Skin epidermis (tissue), 12 donors: ENCODE data around the gene TMEM89.

Experiments used
- H3K27ac ChIP-seq, 21 experiments: fragments of 200-600 bp; sonication (generic) in 11 of 21; one replicate each; pipeline ENCODE4 v1.5.0; 2020; ENCODE audit warnings: mild to moderate bottlenecking in 3 of 21, inconsistent platforms in 2 of 21, moderate library complexity in 2 of 21
- H3K4me3 ChIP-seq, 7 experiments: fragments of 200-600 bp; sonication (generic) in 2 of 7; one replicate each; pipeline ENCODE4 v1.5.0; 2020; ENCODE audit warnings: inconsistent platforms in 2 of 7, mild to moderate bottlenecking in 2 of 7, moderate library complexity in 1 of 7

Gene TMEM89

DNA sequence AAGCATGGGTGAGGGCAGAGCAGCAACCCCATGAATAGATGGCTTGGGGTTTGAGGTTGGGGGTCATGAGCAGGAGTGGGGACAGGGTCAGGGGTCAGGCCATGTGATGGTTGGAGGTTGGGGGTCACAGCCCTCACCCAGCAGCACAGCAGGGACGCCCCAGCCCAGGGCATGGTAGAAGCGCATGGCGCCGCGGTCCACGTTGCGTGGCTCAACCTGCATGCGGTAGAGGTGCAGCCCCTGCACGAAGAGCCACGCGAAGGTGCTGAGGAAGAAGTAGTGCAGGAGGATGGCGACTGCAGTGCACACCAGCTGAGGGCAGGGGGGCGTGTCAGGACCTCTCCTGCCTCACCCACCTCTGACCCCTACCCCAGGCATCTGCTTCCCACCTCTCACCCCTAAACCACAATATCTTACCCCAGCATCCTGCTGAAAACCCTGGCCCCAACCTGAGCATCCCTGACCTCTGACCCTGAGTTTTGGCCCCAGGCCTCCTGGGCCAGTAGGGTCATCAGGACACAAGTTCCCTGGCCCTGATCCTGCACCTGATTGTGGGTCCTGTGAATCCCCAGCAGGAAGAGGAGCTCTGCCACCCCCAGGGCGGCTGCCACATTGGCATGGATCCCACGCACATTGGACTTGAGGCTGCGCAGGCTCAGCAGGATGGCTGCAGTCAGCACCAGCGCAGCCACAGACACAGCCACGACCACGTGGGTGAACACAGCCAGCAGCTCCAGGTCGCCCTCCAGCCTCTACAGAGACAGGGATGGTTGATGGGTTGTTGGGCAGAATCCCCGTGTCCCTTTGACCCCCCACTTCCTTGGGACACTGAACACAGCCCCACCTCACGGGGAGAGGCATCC is 23.6 kb upstream of the TMEM89 start:
- Histone ChIP-seq H3K27ac (no peak overlapping the region), H3K4me3 (no peak overlapping the region)

DNA sequence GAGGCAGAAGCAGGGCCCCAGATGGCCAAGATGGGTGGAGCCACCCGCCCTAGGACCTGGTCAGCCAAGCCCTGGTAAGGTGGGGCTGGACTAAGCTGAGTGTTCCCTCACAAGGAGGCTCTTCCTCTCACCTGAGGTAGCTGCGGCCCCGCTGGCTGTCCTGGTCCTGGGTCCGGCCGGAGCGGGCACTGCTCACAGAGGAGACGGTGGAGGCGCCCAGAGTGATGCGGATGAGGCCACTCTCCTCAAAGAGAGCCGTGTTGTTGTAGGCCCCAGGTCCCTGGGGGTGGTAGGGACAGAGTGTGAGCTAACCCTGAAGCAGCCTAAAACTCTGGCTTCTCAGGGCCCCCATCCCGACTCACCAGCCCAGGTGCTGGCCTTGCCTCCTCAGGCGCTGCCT is 21.0 kb upstream of the TMEM89 start:
- no peak overlapping the region for H3K4me3 ChIP-seq
- no peak overlapping the region for H3K27ac ChIP-seq

DNA sequence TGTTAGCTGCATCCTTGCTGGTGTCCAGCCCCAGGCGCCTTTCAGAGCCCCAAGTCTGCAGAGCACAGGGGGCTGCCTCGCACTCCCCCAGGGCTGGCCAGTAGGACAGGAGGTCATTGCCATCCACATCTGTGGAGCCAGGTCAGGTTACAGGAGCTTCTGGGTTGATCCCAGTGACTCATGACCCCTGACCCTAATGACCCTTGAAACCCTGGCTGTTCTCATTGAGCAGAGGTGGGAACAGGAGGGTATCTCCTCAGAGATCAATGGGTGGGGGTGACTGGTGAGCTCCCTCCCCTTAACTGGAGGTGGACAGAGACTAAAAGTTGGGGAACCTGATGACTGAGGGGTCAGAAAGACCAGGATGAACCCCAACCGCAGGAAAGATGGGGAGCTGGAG is 19.8 kb upstream of the TMEM89 start:
- H3K4me3 ChIP-seq, result no peak overlapping the region
- no peak overlapping the region for H3K27ac ChIP-seq

DNA sequence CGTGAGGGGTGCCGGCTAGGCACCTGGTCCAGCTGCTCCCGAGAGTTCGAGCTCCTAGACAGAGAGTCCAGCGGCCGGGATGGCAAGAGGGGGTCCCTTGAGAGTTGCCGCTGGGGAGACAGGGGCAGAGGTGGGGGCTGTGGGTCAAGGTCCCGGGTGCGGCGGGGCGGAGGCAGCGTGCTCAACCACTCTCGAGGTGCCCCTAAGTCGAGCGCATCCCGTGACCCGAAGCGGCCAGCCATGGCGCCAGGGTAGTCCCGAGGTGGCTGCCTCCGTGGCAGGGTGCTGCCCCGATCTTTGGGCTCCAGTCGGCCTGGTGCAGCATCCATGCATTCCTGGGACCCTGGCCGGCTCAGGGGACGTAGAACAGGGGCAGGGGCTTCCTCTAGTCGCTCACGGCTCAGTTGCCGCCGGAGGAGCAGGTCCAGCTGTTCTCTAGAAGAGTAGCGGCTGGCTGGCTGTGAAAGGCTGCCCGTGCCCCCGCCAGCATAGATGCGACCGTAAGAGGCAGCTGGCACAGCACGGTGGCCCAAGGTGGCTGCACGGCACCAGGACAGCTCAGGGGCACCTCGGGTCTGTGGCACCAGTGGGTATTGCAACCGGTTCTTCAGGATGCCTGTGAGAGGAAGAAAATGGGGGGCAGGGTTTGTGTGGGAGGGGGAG is 18.5 kb upstream of the TMEM89 start:
- Histone ChIP-seq H3K4me3 (no peak overlapping the region), H3K27ac (no peak overlapping the region)

DNA sequence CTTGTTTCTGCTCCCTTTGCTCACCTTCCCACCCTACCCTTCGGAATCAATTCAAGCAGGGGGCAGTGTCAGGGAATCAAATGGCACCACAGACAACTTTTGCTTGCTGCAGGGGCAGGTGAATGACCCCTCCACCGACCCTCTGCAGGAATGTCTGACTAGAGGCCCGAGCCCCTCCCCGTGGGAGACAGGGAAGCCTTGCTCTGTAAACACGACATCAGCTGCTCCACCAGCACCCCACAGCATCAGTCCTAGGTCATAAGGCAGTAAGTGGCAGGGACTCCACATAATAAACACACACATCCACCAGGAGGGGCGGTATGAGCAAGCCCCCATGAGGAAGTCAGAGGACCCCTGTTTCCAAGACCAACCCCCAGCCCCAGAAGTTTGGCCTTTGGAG is 15.7 kb upstream of the TMEM89 start:
- H3K4me3 ChIP-seq, result no peak overlapping the region
- no peak overlapping the region for H3K27ac ChIP-seq

DNA sequence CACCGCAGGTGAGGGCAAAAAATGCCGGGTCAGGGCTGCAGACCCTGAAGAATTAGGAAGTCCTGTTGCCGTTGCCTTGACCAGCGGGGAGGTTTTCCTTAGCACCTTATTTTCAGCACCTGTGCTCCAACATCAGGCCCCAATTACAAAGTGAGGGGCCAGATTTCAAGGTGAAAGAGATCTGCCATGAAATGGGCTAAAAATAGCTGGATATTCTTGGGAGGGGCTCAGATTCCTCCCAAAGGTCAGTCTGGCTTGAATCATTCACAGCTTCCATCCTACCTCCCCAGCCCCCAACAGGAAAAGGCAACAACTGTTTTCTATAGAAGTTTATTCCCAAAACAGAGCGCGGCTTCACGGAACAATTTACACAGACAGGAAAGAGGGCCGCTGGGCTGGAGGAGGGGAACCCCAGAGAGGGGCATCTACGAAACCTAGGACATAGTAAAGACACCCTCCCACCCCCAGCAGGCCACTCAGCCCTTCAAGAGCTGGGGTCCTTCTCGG is 14.6 kb upstream of the TMEM89 start:
- Histone ChIP-seq H3K4me3 (peak overlapping the region; percentile 62 to 95 (median 72)), H3K27ac (peak overlapping the region in 20 of 21 experiments; percentile 21 to 91 (median 74))

DNA sequence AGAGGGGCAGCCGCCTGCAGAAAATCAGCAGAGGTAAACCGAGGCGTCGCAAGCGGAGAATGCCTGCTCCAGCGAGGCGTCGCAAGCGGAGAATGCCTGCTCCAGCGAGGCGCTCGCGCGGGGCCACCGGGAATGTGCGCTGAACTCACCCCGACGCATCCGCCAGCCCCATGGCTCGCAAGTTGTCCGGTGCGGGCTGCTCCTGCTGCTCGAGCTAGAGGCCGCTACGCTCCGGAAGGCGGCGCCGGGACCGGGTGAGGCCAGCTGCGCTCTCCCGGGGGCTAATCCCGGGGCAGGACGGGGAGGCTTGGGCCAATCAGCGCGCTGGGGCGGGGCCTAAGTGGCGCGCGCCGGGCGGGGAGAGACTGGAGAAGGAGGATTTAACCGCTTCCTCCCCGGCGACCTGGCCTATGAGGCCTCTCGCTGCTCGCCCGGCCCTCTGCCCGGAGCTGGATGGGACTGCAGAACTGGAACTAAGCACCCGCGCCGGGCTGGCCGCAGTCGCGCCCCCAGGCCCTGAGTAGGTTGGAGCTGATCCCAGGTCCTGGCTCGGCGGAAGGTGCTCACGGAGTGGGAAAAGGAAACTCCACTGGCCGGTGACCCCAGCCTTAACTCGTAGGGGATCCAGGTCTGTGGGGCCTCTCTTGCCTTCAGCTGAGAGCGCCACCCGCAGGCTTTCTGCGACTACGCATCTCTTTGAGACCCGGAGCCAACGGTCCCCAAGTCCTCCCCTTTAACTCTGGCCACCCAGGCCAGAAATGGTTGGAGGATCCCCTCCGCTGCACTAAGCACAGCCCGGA is 13.9 kb upstream of the TMEM89 start, which contains the start of gene SLC26A6:
TSS of gene SLC26A6 (minus strand) at position 240 of the 800 bp plus-strand sequence. CDS start at position 172, 68 bp downstream.
- peak within 1 kb of the TSS; percentile 23 to 91 (median 74) for H3K27ac ChIP-seq
- H3K4me3 ChIP-seq, result peak within 1 kb of the TSS; percentile 62 to 95 (median 72)

DNA sequence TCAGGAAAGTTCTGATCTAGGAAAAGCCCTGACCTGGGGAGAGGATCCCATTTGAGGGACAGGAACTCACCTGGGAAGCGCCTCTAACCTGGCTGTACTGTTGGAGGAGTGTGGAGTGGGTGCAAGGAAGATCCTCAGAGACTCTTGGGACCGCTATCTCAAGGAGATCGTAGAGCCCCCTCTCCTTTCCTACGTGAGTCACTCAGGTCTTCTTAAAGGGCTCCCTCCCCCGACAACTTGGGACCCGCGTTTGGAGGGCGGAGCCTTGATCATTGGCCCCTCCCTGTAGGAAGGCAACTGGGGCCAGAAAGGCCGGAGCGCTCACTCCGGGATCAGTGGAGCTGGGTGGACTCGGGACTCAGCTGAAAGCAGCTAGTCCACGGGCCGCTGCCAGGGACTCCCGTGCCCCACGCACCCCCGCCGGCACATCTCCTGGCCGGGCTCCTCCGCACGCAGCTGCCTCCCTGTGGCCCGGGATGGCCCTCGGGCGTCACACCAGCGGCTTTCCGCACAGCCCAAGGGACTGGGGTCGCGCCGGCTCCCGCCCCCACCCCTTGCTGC is 13.2 kb upstream of the TMEM89 start:
- peak overlapping the region; percentile 20 to 91 (median 73) for H3K27ac ChIP-seq
- H3K4me3 ChIP-seq, result peak overlapping the region; percentile 62 to 95 (median 72)

DNA sequence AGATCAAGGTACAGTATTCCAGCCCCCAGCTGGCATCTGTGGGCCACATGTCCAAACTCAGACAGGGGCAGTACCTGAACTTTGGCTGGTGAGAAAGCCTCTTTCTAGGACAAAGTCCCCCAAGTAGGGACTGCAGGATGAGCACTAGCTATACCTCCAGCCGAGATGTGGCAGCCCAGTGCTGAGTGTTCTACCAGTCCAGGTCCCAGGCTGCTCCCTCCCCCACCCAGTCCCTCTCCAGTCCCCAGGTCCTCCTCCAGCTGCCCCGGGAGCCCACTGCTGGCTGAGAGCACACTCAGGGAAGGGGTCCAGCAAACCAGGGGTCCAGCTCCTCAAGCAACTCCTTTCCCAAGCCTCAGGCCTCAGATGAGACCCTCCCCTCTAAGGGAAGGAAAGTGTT is 12.2 kb upstream of the TMEM89 start:
- no peak overlapping the region for H3K27ac ChIP-seq
- H3K4me3 ChIP-seq, result no peak overlapping the region

DNA sequence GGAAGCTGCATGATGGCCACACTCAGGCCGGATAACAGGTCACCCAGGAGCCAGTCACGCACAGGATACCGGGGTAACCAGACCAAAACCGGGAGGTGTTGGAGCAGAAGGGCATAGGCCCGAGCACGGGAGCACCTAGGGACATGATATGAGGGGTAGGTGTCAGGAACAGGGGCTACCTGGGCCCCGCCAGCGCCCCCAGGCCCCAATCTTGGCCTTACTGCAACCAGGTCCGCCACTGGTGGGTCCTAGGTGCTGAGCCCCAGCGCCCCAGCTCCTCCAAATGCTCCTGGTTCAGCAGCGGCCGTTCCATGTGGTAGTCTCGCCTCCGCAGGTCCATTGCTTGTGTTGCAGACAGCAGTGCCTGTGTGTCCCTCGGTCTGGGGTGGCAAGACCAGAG is 11.7 kb upstream of the TMEM89 start:
- H3K4me3 ChIP-seq, result no peak overlapping the region
- H3K27ac ChIP-seq, result no peak overlapping the region

DNA sequence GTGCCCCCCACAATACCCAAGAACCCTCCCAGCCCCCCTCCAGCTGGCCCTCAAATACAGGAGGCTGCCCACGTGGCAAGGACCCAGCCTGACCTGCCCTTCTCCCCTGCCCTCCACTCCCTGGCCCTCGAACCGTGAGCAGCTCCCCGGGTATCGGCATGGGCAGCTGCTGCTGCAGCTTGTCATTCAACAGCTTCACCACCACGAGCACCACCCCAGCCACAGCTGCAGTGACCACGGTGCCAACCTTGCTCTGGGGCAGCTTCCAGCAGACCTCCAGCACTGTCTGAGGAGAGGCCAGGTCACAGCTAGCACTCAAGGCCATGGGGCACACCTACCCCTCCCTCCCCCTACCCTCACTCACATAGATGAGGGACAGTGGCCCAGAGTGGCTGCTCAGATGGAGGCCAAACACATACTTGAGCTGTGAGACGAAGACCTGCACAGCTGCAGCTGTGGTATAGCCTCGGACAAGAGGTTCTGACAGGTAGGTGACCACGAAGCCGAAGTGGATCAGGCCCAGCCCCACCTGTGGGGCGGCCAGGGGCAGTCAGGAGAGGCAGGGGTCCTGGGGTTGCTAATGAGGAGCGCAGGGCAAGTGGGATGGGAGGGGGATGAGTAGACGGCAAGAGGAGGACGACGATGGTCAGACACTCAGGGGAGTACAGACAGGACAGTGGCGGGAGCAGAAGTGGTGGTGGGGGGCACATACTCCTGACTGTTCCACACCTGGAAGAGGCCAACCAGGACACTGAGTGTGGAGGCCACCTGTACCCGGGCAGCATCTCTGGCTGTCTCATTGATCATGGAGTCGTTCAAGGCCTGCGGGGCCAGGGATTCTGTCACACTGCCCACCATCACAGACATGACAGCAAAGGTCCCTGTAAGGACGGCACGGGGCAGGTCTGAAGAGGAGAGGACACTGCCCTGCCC is 10.2 kb upstream of the TMEM89 start:
- Histone ChIP-seq H3K27ac (no peak overlapping the region), H3K4me3 (no peak overlapping the region)

DNA sequence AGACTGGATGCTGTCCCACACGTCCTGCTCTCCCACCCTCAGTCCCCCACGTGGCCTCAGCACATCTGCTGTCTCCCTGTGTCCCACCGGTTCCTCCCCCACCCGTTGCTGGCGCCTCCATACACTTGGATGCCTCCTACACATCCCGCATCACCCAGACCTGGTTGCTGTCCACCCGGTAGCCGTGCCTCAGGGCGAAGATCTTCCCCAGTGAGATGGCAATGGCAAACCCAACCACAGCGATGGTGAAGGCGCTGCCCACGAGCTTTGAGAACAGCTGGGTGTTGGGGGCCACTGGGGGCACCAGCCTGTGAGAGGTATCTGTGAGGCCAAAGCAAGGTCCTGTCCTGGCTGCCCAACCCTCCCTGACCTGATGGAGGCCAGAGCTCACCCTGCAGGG is 9.3 kb upstream of the TMEM89 start:
- no peak overlapping the region for H3K4me3 ChIP-seq
- no peak overlapping the region for H3K27ac ChIP-seq

DNA sequence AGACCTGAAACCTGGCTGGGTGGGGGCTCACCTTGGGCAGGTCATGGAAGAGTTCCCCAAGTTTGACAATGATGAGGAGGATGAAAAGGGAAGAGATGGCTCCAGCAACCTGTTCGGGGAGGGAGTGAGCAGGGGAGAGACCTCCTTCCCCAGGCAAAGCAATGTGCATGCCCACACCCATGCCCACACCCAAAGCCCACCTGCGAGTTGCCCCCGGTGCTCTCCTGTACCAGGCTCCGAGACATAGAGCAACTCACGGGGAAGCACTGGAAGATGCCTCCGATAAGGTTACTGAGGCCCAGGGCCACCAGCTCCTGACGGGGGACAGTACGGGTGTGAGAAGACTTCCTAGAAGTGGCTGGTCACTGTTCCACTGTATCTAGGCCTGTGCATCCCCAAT is 8.8 kb upstream of the TMEM89 start:
- no peak overlapping the region for H3K27ac ChIP-seq

DNA sequence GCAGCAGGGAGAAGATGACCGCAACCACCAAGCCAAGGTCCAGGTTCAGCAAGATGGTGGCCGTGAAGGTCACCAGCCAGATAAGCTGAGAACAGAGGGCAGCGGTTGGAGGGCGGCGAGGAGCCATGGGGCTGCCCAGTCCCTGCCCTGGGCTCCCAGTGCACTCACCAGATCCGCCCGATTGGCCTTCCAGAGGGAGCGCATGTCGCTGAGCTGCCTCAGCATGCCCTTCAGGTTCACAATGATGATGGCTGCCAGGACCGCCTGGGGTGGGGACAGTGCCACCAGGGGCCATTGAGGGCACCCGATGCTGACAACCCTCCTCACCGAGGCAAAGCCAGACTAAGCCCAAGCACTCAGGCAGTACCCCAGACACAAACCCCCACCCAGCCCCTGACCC is 8.3 kb upstream of the TMEM89 start:
- Histone ChIP-seq H3K27ac (no peak overlapping the region), H3K4me3 (no peak overlapping the region)

More for the DNA sequence above, 8.8 kb upstream of the TMEM89 start:
- H3K4me3 ChIP-seq, result no peak overlapping the region

DNA sequence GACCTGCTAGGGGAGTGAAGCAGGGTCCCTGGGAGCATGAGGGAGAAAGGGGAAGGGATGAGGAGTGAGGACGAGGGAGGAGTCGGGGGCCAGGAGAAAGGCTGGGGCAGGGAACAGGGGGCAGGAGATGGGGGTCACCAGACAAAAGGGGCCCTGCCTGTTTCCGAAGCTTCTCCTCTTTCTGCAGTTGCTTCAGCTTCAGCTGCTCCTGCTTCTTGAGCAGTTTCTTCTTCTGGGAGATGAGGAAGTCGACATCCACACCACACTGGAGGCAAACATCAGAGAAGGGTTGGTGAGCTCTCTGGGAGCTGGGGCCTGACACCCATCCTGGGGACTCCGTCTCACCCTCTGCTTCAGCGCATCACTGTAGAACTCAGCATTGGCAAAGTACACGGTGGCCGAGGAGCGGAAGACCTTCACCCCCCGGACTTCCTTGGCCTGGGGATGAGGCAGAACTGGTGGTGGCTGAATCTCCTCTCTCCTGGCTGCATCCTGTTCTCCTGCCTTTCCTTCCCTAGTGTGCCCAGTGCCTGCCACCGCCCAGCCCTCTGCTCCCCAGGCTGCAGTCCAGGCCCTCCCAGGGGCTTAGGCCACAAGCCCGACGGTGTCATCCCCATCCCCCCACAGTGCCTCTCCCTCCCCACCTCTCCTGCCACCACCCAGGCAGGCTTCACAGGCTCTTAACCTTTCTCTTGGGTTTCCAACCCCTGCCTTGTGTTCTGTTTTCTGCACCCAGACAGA is 6.9 kb upstream of the TMEM89 start:
- Histone ChIP-seq H3K4me3 (no peak overlapping the region), H3K27ac (no peak overlapping the region)

DNA sequence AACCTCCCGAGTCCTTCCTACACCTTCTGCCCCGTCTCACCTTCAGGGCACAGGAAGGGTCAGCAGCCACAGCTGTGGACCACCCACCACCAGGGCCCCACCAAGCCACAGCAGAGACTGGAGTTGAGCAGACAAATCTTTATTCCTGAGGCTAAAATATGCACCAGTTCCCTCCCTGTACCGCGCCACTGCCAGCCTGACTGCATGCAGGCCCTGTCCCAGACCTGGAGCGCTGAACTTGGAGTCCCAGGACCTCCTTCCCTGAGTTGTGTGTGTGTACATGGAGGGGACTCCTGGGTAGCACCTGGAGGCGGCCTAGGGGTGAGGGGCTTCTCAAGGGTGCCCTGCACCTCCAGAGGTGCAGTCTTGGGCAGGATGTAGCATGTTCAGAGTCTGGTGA is 4.0 kb upstream of the TMEM89 start:
- Histone ChIP-seq H3K4me3 (no peak overlapping the region), H3K27ac (no peak overlapping the region)

DNA sequence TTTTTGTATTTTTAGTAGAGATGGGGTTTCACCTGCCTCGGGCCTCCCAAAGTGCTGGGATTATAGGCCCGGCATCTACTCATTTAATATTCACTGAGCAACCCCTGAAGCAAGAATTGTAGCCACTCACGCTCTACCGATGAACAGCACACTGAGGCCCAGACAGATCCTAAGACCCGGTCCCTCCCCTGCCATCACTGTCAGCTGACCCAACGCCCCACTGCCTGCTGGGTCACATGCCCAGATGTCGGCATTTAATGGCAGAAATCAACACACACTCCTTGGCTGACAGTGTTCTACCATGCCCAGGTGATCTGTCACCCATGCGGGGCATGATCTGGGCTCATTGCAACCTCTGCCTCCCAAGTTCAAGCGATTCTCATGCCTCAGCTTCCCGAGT is 3.2 kb upstream of the TMEM89 start:
- Histone ChIP-seq H3K4me3 (no peak overlapping the region), H3K27ac (no peak overlapping the region)
